ENCODE data around the gene HGD. TPM values are rescaled to one million over a fixed set of nuclear protein-coding genes. Genes with fewer than 3 reads are reported as not detected.

The HGD gene
- total RNA-seq, 1 donor from 2014 or later = not detected

- H3K36me3 Mint-ChIP-seq (ENCODE audit: low read depth, unreplicated experiment) = peaks cover 5% of the 10 kb centered on the region
- no peak for TF ChIP-seq CTCF (IDR thresholded peaks at IDR 0.05; ENCODE audit: unreplicated experiment)
- H3K4me3 Mint-ChIP-seq (ENCODE audit: unreplicated experiment) = no peak overlapping the region
- peaks cover 5% of the 10 kb centered on the region for H3K4me1 Mint-ChIP-seq (ENCODE audit: unreplicated experiment)
- H3K9me3 Mint-ChIP-seq (ENCODE audit: unreplicated experiment) = no peaks in the 10 kb centered on the region
- no peak for DNase-seq (ENCODE audit: low spot score)
- peaks cover 1% of the 10 kb centered on the region for H3K27me3 Mint-ChIP-seq (ENCODE audit: unreplicated experiment)
- H3K27ac Mint-ChIP-seq (ENCODE audit: unreplicated experiment) = peak overlapping the region; percentile 79
Observed at GRCh38 chr3:120693439-120694171, 11.6 kb upstream of the HGD start.

DNA sequence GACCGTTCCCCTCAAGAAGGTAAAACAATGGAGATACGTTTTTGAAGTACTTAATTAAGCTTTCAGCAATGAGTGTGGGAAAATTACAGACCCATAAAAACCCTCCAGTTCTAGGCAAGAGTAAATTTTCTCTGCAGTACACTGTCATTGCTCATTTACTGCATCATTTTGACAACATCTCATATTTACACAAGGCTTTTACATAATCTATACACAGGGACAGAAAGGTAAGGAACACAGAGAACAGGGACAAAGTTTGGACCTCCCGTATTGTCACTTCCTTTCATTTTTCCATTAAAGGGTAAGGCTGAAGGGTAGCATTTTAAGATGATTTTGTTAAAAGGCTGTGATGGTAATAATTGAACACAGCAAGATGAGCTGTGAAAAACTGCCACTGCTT, 7.4 kb upstream of the HGD start:
- peaks cover 5% of the 10 kb centered on the region for H3K36me3 Mint-ChIP-seq (ENCODE audit: low read depth, unreplicated experiment)
- no peaks in the 10 kb centered on the region for H3K27me3 Mint-ChIP-seq (ENCODE audit: unreplicated experiment)
- no peak for DNase-seq (ENCODE audit: low spot score)
- no peak overlapping the region for H3K4me3 Mint-ChIP-seq (ENCODE audit: unreplicated experiment)
- H3K9me3 Mint-ChIP-seq (ENCODE audit: unreplicated experiment) = no peaks in the 10 kb centered on the region
- no peak overlapping the region for H3K27ac Mint-ChIP-seq (ENCODE audit: unreplicated experiment)
- no peak for TF ChIP-seq CTCF (IDR thresholded peaks at IDR 0.05; ENCODE audit: unreplicated experiment)
- peaks cover 5% of the 10 kb centered on the region for H3K4me1 Mint-ChIP-seq (ENCODE audit: unreplicated experiment)

GRCh38 chr3:120688121-120688520, 6.1 kb upstream of the HGD start:
- Mint-ChIP-seq H3K36me3 (ENCODE audit: low read depth, unreplicated experiment) (peaks cover 5% of the 10 kb centered on the region), H3K9me3 (ENCODE audit: unreplicated experiment) (no peaks in the 10 kb centered on the region), H3K27ac (ENCODE audit: unreplicated experiment) (no peak overlapping the region), H3K4me1 (ENCODE audit: unreplicated experiment) (peaks cover under 1% of the 10 kb centered on the region), H3K4me3 (ENCODE audit: unreplicated experiment) (no peak overlapping the region), H3K27me3 (ENCODE audit: unreplicated experiment) (no peaks in the 10 kb centered on the region)
- TF ChIP-seq CTCF (IDR thresholded peaks at IDR 0.05; ENCODE audit: unreplicated experiment) = no peak
- no peak for DNase-seq (ENCODE audit: low spot score)

GRCh38 chr3:120685411-120685810, 3.4 kb upstream of the HGD start:
- TF ChIP-seq CTCF (IDR thresholded peaks at IDR 0.05; ENCODE audit: unreplicated experiment) = no peak

DNA sequence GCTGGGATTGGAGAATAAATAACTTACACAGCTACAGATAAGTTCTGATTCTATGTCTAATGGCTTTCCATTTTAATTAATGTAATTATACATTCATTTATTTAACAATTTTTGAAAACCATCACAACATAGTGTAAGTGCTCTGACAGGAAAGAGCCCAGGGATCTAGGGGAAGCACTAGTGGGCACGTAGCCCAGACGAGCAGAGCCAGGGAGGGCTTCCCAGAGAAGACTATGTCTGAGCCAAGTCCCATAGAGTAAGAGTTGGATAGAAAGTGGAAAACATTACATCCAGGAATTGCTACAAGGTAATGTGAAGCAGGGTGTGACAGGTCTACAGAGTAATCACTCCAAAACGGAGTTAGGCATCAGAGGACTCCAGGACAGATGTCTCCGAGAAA, 2.9 kb upstream of the HGD start:
- TF ChIP-seq CTCF (IDR thresholded peaks at IDR 0.05; ENCODE audit: unreplicated experiment) = no peak
- Mint-ChIP-seq H3K27me3 (ENCODE audit: unreplicated experiment) (peaks cover 3% of the 10 kb centered on the region), H3K9me3 (ENCODE audit: unreplicated experiment) (no peaks in the 10 kb centered on the region), H3K36me3 (ENCODE audit: low read depth, unreplicated experiment) (no peaks in the 10 kb centered on the region), H3K27ac (ENCODE audit: unreplicated experiment) (no peak overlapping the region), H3K4me3 (ENCODE audit: unreplicated experiment) (no peak overlapping the region), H3K4me1 (ENCODE audit: unreplicated experiment) (peaks cover 3% of the 10 kb centered on the region)
- no peak for DNase-seq (ENCODE audit: low spot score)

More at GRCh38 chr3:120685411-120685810, 3.4 kb upstream of the HGD start:
- Mint-ChIP-seq H3K36me3 (ENCODE audit: low read depth, unreplicated experiment) (no peaks in the 10 kb centered on the region), H3K4me3 (ENCODE audit: unreplicated experiment) (no peak overlapping the region), H3K4me1 (ENCODE audit: unreplicated experiment) (peaks cover 3% of the 10 kb centered on the region), H3K27me3 (ENCODE audit: unreplicated experiment) (peaks cover 3% of the 10 kb centered on the region), H3K27ac (ENCODE audit: unreplicated experiment) (no peak overlapping the region), H3K9me3 (ENCODE audit: unreplicated experiment) (no peaks in the 10 kb centered on the region)
- DNase-seq (ENCODE audit: low spot score) = no peak

All from endothelial cell (in vitro differentiated cells).